RPMI8226 (cell line): Measurements from ENCODE around the gene SRSF1.

Experiments
- DNase-seq: peaks from one replicate; pipeline ENCODE4 v3.0.0-alpha.2; 2015

SRSF1 gene

DNA sequence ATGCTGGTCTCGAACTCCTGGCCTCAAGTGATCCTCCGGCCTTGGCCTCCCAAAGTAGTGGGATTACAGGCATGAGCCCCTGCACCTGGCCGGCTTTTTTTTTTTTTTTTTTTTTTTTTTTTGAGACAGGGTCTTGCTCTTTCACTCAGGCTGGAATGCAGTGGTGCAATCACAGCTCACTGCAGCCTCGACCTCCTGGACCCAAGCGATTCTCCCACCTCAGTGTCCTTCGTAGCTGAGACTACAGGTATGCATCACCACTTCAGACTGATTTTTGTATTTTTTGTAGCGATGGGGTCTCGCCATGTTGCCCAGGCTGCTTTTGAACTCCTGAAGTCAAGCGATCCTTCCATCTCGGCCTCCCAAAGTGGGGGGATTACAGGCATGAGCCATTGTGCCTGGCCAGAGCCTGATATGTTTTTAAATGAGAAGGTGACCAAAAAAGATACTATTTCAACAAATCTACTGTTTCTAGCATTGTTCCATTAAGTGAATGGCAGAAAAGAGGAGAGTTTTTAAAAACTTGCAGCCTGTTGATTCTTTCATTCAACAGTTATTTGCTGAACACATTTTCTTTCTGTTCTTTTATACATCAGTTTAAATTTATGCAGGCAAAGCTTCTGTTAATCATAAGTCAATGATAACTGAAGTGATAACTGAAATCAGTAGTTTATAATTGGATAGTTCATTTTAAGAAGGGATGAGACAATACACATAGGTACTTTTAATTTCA, 3.2 kb upstream of the SRSF1 start:
- no peak for DNase-seq

GRCh38 chr17:58007781-58008706, 998 bp upstream of the SRSF1 start:
- DNase-seq = no peak

DNA sequence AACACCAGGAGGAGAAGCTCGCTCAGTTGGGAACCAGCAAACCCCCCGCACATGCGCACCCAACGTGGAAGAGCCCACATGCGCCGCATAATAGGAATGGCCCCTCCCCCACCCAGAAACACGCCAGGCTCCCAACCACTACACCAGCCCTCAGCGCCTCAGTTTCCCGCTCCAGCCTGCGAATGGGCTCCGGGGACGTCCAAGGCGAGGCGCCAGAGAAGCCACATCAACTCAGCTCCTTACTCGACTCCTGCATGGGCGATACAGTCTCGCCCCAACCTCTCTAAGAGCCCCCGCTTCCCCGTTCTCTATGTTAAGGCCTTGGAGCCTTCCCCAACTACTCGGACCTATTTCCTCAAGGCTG, 504 bp downstream of the SRSF1 start:
- DNase-seq = peak; percentile 78

GRCh38 chr17:58005728-58006559, 1.1 kb downstream of the SRSF1 start:
- DNase-seq = no peak

- no peak for DNase-seq
Observed at GRCh38 chr17:58005031-58005727, 1.9 kb downstream of the SRSF1 start.

GRCh38 chr17:58004060-58004459, 3.0 kb downstream of the SRSF1 start:
- DNase-seq = no peak

GRCh38 chr17:58002973-58003372, 4.1 kb downstream of the SRSF1 start:
- DNase-seq = no peak

GRCh38 chr17:58002154-58002948, 4.7 kb downstream of the SRSF1 start:
- no peak for DNase-seq

GRCh38 chr17:58001461-58002124, 5.5 kb downstream of the SRSF1 start:
- DNase-seq = no peak

DNA sequence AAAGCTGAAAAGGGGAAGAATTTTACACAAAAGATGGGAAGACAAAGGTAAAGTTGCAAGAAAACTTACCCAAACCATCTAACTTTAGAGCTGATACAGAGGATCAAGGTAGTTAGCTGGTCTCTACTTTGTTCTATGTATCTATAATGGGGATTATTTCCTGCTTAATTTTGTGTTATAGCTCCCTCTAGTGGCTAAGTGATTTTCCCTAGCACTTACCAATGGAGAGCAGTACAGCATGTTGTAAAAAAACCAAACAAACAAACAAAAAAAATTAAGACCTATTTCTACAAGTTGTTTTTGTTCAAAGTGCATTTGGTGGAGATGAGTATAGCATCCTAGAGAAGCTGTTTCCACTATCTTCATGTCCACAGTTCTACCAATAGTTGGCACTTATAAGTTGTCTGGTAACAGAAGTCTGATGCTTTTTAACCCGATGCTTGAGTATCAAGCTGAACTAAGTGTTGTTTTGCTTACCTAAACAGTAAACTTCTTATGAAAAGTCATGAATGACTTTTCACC, 7.5 kb downstream of the SRSF1 start:
- DNase-seq = peak; percentile 67

DNA sequence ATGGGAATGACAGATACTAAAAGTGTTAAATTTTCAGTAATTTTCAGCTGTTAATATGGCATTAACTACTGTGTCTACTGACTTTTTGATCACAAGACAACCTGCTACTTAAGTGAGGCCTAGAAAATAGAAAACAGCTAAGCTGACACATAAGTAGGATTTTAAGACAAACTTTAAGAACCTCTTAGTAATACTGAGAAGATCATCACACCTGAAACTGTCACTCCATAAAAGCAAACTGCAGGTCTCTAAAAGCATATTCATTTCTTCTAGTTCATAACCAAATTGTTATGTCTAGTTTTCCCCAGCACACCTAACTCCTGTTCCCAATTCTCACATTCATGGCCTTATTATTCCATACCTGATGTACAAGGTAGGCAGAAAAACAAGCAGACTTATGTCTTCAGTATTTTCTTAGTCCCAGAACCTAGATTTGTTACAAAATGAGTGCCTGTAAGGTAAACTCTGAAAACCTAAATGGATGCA, 8.0 kb downstream of the SRSF1 start:
- no peak for DNase-seq

GRCh38 chr17:57997085-57997809, 9.8 kb downstream of the SRSF1 start:
- DNase-seq = no peak

- peak; percentile 68 for DNase-seq
Observed at GRCh38 chr17:57995076-57995956, 11.7 kb downstream of the SRSF1 start.

DNA sequence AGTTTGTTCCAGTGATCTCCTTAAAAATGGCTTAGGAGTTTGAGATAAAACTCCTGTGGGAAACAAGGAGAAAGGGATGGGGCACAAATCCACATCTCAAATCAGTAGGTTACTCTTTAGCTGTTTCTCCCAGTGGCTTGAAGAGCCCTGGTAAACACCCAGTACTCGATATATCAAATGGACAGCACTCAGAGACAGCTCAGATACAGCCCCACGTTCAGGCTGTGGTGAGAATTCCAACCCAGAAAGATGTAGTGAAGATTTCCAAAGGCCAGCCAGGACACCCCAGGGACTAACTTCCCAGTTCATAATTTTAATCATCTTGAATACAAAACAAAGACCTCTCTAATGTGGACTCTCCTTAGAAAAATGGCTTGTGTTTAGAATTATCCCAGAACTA, 12.6 kb downstream of the SRSF1 start:
- no peak for DNase-seq

GRCh38 chr17:57993471-57994365, 13.3 kb downstream of the SRSF1 start:
- peak; percentile 71 for DNase-seq

DNA sequence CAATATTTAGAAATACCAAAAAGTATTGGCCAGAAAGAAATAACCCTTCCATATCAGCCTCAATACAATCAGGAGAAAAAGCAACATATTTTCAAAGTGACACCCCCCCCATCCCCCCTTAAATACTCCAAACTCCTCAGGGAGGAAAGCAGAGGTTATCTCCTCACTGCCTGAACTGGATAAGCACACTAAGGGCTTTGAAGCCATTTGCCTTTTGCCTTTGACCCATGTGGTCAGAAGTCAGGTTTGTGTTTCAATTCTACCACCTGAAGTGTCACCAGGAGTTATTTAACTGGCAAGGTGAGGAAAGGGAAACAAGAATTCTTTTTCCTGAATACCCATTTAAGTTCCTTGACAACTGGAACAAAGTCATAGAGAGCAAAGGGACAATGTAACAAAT, 15.5 kb downstream of the SRSF1 start:
- no peak for DNase-seq

DNA sequence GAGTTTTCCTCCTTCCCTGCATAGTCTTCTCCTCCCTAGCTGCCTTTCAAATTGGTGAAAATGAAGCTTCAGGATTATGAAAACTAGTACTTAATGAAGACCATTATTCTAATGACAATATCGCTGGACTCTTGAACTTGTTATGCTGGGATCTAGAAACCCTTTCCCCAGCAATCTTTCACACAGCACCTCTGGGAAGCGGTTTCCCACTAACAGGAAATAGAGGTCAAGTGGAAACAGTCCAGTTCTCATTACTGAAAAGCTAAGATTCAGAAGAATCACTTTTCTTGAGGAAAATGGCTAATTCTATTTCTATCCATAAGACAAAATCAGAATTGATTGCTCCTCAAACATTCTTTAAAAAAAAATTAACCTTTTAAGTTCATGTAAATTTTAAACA, 17.0 kb downstream of the SRSF1 start:
- DNase-seq = no peak
